NK-92 (cell line): Measurements from ENCODE around the gene ATG13.

ENCODE experiments used
- DNase-seq: peaks from one replicate; lab custom pipeline; 2025; ENCODE audit not compliant: unreplicated experiment; lab: John Stamatoyannopoulos, UW

The ATG13 gene

GRCh38 chr11:46674463-46675287 lies 57.3 kb downstream of the ATG13 start:
- no peak for DNase-seq

- DNase-seq: no peak
Observed at GRCh38 chr11:46675288-46675851, 58.0 kb downstream of the ATG13 start.

GRCh38 chr11:46675949-46676348 lies 58.6 kb downstream of the ATG13 start:
- DNase-seq: no peak

GRCh38 chr11:46676436-46677158 lies 59.2 kb downstream of the ATG13 start:
- DNase-seq: no peak

GRCh38 chr11:46677169-46677568 lies 59.8 kb downstream of the ATG13 start:
- DNase-seq: no peak

- no peak for DNase-seq
Observed at GRCh38 chr11:46677991-46678740, 60.8 kb downstream of the ATG13 start.

GRCh38 chr11:46678741-46679130 lies 61.4 kb downstream of the ATG13 start:
- DNase-seq: no peak

- no peak for DNase-seq
Observed at GRCh38 chr11:46679241-46680163, 62.1 kb downstream of the ATG13 start.

GRCh38 chr11:46680164-46680760 lies 62.9 kb downstream of the ATG13 start:
- no peak for DNase-seq

- DNase-seq: no peak
Observed at GRCh38 chr11:46680815-46681214, 63.5 kb downstream of the ATG13 start.

GRCh38 chr11:46681814-46682213 lies 64.5 kb downstream of the ATG13 start:
- no peak for DNase-seq

- no peak for DNase-seq
Observed at GRCh38 chr11:46682773-46683752, 65.7 kb downstream of the ATG13 start.

GRCh38 chr11:46684367-46684766 lies 67.0 kb downstream of the ATG13 start:
- no peak for DNase-seq

GRCh38 chr11:46686886-46687795 lies 69.8 kb downstream of the ATG13 start:
- no peak for DNase-seq

- DNase-seq: no peak
Observed at GRCh38 chr11:46690702-46691101, 73.3 kb downstream of the ATG13 start.

- DNase-seq: no peak
Observed at GRCh38 chr11:46692450-46692849, 75.1 kb downstream of the ATG13 start.

- DNase-seq: no peak
Observed at GRCh38 chr11:46693597-46694012, 76.3 kb downstream of the ATG13 start.

GRCh38 chr11:46694072-46694471 lies 76.7 kb downstream of the ATG13 start:
- DNase-seq: no peak
